ENCODE results near the gene ARHGAP33.
"Not testable (repeated sequence)": the region's sequence is repeated elsewhere in the genome, so short reads cannot be mapped to it uniquely, and the experiment has no call there.

Gene ARHGAP33

DNA sequence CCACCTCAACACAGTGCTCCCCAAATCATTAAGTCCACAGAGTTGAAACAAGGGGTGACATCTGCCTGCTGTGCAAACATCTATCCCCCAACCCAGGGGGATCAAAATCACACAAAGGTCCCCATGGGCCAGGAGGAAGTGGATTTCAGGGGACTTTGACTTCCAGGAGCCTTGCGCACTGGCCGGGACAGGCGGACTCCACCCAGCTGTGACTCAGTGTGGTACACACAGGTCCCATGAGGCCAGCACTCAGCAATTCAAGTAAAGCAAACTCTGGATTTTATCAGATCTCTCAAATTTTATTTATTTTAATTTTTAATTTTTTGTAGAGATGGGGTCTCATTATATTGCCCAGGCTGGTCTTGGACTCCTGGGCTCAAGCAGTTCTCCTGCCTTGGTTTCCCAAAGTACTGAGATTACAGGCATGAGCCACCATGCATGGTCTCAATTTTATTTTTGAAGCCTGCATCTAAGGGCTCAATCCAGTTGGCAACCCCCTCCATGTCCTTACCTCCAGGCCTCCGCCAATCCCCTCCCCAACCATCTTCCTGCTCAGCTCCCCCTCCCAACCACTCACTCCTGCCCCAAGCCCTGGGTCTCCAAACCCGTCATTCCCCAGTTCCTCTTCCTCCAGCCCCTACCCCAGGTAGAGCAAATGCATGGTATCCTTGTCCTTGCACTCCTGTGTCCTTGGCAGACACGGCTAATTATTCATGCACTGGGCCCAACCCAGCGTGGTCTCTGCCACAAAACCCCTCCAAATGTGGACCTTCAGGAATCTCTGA, 18.2 kb downstream of the ARHGAP33 start:
- no peak for DNase-seq

DNA sequence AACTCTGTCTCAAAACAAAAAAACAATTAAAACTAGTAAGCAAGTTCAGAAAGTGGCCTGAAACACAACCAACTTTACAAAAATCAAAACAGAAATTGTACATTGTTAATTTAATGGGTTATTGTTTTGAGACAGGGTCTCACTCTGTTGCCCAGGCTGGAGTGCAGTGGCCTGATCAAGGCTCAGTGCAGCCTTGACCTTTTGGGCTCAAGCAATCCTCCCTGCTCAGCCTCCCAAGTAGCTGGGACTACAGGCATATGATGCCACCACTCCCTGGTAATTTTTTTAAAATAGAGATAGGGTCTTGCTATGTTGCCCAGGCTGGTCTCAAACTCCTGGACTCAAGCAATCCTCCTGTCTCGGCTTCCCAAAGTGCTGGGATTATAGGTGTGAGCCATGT, 20.2 kb downstream of the ARHGAP33 start:
- DNase-seq, result not testable (repeated sequence)

DNA sequence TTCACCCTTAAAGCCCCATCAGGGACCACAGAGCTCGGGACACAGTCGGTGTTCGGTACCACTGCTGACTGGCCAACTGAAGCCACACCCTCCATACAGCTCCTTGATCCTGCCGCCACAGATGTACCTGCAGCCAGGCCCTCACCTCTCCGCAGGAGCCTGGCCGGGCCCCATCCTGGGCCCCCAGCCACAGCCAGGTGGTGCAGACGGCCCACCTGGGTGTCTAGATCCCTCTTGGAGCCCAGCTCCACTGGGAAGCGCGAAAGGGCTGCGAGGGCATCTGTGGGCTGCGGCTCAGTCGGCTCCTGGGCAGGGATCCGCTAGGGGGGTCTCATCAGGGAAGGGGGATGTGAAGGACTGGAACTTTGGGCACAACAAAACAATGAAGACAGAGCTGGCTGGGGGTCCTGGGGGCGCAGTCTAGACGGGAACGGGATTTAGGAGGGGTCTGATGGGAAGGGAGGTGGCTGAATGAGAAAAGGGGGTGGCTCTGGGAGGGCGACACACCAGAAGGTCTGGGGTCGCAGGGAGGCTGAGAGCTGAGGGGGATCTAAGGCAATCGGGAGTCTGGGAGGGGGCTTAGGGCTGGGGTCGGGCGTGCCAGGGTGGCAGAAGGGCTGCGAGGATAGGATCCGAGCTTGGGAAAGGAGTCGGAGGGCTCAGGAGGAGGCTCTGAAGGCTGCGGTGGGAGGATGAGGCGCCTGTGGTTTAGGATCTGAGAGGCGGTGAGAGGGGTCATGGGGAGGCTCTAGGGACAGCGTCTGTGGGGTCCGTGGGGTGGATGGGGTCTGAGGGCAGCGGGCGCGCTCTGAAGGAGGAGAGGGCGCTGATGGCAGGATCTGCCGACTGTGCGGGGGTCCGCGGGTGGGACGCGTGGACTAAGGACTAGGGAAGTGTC, 21.5 kb downstream of the ARHGAP33 start:
- no peak for DNase-seq

DNA sequence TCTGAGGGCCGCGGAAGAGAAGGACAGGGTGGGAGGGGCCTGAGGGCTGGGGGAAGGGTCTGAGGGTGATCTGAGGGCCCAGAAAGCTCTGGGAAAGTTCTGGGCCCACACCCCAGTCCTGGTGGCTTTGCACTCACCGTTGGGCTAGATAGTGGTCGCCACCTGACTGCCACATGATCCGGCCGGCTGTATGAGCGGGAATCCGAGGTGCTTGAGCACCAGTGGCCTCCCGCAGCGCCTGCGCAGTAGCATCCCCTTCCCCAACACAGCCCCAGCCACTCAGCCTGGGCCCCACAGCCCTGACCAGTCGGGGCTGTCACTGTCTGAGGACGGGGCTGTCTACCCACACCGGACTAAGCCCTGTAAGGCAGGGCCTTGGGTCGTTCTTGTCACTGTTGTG, 22.3 kb downstream of the ARHGAP33 start:
- DNase-seq, result peak in 1 of 2 donors; percentile 9

DNA sequence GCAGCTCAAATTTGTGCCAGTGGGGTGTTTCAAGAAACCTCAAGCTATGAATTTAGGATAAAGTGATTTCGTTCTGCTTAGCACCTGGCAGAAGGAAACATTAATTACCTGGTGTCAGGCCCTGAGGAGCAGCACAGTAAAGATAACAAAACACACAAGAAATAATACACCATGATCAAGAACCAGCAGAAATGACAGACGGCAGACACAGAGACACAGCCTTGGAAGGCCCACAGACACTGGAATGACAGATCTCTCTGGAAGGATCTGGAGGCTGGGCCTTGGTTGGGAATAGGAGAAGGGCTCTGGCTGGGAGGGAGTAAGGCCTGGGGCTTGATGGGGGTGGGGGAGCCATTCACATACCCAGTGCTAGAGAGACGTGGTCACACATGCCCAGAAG, 26.5 kb downstream of the ARHGAP33 start:
- no peak for DNase-seq

DNA sequence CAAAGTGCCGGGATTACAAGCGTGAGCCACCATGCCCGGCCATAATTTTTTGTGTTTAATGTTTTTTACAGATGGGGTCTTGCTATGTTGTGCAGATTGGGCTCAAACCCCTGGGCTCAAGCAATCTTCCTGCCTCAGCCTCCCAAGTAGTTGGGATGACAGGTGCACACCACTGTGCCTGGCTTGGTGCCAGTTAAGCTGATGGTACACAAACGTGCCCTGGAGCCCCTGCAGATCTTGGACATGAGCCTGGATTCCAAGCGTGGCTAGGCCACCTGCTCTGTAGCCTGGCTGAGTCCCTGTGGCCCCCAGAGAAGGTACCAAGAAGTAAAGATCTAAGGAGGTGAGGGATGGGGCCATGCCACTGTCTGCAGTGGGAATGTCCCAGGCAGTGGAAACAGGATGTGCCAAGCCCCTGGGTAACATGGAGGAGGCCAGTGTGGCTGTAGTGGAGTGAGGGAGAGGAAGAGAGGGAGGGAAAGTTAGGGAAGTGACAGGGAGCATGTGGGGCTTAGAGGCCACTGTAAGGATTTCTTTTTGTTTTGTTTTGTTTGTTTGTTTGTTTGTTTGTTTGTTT, 30.2 kb downstream of the ARHGAP33 start:
- no peak for DNase-seq

DNA sequence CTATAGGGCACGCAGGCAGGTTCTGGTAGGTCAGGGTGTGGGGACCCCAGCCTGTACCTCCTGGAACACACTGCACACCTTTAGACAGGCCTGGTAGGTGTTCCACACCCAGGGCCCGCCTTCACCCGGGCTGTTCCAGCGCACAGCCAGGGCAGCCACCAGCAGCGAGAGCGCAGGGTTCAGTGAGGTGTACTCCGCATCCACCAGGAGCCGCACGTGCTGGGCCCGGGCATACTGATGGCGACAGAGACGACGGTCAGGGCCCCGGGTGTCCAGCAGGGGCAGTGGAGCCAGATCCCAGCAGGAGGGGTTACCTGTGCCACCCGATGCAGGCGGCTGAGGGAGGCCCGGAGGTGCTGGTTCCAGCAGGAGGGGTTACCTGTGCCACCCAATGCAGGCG, 31.2 kb downstream of the ARHGAP33 start:
- DNase-seq, result no peak

DNA sequence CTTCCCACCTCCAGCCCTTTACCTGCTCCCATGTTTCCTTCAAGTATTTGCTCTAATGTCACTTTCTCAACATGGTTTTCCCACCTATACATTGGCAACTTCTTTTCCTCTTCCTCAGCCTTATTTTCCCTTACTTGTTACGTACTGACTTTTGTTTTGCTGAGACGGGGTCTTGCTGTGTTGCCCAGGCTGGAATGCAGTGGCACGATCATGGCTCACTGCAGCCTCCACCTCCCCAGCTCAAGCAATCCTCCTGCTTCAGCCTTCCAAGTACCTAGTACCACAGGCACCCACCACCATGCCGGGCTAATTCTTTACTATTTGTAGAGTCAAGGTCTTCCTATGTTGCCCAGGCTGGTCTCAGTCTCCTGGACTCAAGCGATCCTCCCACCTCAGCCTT, 32.3 kb downstream of the ARHGAP33 start:
- no peak for DNase-seq

DNA sequence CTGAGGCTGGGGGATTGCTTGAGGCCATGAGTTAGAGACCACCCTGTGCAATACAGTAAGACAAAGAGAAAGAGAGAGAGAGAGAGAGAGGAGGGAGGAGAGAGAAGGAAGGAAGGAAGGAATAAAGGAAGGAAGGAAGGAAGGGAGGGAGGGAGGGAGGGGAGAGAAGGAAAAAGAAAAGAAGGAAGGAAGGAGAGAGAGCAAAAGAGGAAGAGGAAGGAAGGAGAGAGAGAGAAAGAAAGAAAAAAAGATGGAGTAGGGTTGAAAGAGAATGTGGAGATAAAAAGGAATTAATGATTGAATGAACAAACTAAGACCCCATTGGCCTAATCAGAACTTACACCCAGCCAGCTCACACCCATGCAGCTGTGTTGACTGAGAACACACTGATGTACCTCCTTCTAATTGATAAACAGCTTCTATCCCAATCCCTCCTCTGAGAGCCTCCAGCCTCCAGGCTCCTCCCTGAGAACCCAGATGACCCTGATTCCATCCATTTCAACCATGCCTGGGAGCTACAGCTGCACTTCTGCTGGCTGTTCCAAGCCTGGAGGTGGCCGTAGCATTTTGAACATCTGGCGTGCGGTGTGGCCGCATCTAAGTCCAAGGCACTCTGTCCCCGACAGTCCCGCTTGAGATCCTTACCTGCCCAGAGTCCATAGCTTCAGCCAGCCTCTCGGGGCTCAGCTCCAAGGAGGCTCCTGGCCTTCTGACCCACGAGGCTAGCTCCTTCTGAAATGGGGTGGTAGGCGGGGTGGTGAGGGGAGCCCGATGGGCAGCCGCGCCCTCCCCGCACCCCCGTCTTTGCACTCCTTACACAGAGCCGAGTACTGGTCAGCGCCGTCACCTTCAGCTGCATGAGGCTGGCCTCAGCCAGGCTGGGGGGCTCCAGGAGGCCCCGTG, 36.2 kb downstream of the ARHGAP33 start:
- no peak for DNase-seq

DNA sequence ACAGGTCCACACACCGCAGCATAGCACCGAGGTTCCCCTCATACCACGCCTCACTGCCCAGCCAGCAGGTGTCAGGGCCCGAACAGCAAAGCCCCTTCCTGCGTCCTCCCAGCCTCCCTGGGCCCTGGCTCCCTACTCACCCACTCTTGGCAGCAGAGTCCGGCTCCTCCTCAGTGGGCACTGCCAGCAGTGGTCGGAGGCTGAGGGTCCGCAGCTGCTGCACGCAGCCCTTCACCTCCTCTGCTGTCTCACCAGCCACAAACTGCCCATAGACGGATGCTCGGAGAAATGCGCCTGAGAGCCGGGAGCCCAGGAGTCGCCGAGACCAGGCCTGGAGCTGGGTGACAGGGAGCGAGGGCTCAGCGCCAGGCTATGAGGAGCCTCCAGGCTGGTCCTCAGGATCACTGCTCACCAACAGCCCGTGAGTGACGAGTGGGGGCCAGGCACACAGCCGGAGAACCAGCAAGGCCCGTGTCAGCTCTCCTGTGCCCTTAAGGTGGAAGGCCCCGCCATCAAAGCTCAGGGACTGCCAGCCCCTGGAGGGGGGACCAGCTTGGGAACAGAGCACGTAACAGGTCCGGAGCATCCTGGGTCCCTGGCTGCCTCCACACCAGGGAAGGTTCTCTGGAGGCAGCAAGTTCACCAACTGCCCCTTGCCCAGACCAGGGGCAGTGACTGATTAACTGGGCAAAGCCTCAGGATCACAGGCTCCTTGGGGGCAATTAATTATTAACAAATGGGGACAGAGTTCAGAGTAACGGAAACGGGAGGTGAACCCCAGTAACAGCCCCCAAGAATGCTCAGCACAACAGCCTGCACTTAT, 37.1 kb downstream of the ARHGAP33 start, which contains the start of gene PRODH2:
Gene PRODH2 (minus strand): TSS at position 626 of the 823 bp plus-strand sequence. CDS start 40 bp downstream, at position 586.
- no peak for DNase-seq

DNA sequence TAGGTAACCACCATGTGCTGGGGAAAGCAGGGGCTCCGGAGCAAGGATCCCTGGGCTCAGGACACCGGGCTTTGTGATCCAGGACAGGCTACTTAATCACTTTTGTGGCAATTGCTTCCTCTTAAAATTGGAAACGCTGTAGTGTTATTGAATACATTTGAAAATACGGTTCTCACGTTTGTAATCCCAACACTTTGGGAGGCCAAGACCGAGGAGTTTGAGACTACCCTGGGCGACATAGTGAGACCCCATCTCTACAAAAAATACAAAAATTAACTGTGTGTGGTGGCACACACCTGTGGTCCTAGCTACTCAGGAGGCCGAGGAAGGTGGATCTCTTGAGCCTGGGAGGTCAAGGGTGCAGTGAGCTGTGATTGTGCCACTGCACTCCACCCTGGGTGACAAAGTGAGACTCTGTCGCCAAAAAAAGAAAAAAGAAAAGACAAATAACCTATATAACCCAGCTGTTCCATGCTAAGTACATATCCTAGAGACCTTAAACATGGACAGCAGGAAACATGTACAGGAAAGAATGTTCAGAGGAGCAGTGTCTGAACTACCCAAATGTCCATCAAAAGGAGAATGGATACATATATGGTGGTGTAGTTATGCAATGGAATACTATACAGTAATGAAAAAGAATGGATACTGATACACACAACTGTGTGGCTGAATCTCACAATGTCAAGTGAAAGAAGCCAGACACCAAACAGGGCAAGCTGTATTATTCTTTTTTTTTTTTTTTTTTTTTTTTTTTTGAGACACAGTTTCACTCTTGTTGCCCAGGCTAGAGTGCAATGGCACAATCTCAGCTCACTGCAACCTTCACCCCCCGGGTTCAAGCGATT, 37.9 kb downstream of the ARHGAP33 start:
- DNase-seq, result no peak

DNA sequence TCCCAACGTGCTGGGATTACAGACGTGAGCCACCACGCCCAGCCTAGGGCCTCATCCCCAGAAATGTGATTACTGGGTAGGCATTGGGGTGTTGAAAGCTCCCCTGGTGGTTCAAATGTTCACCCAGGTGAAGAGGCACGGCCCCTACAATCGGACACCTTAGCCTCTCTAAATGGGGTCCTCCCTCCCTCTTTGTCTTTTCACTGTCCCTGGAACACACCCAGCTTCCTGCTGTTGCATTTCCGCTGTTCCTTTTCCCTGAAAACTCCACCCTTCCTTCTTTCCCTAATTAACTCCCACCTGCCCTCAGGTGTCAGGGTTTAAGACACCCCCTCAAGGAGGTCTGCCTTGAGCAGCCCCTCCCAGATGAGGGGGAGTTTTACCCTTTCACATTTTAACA, 40.9 kb downstream of the ARHGAP33 start:
- DNase-seq, result no peak

DNA sequence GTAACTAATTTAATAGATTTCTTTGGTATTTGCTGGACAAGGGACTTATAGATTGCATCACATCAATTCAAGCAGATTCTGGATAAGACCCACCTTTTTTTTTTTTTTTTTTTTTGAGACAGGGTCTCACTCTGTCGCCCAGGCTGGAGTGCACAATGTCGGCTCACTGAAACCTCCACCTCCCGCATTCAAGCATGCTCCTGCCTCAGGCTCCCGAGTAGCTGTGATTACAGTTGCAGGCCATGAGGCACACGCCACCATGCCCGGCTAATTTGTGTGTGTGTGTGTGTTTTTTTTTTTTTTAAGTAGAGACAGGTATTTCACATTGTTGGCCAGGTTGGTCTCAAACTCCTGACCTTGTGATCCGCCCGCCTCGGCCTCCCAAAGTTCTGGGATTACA, 41.5 kb downstream of the ARHGAP33 start:
- DNase-seq, result no peak

DNA sequence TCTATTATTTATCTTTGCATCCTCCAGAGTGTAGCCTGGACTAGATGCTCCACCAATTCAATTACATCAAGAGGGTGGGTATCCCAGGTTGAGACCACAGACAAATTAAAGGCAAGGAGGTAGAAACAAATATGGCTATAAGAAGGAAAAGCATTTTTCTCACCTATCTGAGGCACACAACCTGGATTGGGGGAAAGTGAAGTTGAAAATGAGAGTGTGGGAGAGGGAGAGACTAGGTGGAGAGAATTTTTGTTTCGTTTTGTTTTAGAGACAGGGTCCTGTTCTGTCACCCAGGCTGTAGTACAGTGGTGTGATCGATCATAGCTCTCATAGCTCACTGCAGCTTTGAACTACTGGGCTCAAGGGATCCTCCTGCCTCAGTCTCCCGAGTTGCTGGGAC, 43.1 kb downstream of the ARHGAP33 start:
- DNase-seq, result no peak

DNA sequence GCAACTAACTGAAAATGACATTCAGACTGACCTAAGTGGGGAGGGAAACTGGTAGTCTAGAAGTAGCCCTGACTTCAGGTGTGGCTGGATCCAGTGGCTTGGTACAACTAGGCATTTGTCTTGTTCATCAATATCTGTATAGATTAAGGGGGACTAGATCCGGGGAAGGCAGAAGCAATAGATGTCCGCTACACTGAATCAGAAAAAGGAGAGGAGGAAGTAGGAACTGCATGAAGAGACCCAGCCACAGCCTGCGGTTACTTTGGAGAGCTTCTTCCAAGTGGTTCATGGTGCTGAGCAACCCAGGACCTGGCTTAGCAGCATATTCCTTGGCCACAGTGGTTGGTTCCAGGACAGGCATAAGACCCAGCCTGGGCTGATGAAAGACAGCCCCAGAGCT, 47.2 kb downstream of the ARHGAP33 start:
- no peak for DNase-seq

DNA sequence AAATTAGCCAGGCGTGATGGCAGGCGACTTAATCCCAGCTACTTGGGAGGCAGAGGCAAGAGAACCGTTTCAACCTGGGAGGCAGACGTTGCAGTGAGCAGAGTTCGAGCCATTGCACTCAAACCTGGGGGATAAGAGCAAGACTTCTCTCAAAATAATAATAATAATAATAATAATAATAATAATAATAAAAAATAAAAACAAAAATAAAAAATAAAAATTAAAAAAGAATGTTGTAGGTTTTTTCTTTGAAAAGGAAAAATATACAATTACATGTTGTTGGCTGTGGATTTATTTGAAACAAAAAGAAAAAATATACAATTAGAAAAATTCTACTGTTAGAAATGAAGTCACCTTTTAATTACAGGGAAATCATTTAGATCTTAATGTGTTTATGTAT, 48.8 kb downstream of the ARHGAP33 start:
- DNase-seq, result no peak

DNA sequence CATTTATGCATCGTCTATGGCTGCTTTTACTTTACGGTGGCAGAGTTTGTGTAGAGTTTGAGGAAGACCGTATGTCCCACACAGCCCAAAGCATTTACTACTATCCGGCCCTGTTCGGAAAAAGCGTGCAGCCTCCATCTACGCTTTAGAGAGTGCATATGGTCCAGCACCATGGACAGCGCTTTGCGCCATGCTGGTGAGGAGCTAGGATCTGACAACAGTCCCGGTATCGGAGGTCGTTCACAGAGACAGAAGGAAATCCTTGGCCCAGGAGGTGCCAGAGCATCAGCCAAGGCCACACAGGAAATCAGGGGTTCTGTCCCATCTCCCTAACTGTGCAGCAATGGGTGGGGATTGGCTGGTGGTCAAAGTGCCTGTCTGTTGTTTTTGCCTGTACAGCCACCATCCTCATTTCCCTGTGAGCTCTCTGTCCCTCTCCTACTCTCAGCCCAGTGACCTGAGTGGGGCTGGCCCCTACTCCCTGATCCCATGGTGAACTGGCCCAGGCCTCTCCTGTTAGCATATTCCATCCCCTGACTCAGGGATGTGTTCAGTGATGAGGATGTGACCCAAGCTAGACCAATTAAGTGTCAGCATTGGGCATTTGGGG, 53.4 kb downstream of the ARHGAP33 start:
- DNase-seq, result peak; percentile 45 to 56

DNA sequence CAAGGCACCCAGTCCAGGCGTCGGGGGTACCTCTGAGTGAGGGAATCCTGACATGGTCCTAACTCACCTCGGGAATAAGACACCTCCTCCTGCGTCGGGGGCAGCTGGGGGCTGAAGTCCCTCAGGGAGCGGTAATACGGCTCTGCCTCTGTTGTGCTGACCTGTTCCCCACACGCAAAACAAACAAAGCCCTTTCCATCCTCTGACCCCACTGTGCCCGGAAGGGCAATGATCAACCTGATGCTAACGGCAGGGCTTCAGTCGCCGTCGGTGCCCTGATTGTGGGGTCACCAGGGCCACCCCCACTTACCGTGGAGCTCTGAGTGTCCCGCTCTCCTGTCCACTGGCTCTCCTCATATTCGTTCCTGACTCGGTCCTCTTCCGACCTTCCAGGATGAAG, 55.6 kb downstream of the ARHGAP33 start:
- no peak for DNase-seq

DNA sequence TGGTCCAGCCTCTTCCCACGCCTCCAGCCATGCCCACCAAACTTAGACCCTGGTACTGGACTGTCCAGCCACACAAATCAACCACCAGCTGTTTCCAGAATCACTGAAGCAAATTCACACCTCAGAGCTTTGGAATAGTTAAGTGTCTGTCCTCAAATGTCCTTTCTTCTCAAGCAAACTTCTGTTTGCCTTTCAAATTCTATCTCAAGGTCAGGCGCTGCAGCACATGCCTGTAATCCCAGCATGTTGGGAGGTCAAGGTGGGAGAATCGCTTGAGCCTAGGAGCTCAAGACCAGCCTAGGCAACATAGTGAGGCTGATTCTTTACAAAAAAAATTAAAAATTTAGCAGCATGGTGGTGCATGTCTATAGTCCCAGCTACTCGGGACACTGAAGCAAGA, 56.7 kb downstream of the ARHGAP33 start:
- no peak for DNase-seq

DNA sequence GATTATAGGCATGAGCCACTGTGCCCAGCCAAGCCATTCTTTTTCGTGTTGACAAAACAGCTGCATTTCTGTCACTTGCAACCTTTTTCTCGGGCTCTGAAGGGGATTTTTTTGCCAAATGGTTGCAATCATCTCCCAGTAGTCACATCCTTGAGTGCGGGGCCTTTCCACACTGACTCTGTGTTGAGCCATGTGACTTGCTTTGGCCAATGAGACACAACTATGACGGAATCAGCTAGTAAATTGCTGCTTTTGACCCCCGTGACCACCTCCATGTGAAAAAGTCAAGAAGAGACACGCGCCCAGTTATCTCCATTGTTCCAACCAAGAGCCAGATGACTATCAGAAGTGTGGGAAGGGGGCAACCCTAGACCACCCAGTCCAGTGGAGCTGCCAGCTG, 58.6 kb downstream of the ARHGAP33 start:
- DNase-seq, result no peak

Measured in stimulated activated CD4-positive, alpha-beta T cell treated with anti-CD3 and anti-CD28 coated beads, Interleukin-2, amount 100 ng/mL, for 48 hours (primary cell).